ENCODE measurements around the gene VWF.

The VWF gene

DNA sequence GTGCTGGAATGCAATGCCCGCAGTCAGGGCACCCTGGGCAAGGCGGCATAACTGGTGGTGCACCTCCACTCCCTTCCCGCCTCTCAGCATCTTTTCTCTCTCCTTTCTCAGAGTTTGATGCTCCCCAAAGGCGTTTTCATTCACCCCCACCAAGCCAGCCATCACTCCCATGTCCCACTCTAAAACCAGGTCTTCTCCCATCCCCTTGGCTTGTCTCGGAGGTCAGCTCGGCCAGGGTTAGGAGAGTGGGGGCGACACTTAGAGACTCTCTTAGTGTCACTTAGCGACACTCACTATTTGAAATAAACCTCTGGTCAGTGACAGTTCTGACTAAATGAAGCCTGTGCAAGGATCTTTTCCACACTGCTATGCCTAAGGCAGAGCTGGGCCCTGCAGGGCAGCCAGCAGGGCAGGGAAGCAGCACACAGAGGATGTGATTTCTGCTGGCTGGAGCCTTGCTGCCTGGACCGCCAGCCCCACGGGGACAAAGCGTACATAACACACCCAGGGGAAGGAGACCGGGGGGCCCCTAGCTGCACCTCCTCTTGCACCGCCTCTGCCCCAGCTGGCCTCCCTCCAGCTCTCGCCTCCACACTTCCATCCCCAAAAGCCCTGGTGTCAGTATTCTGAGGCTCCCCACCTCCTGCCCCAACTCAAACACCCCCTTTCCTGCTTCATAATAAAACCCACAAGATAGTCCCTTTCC lies 64.5 kb downstream of the VWF start:
- H3K4me1 Mint-ChIP-seq (ENCODE audit: low read depth) = no peaks in the 10 kb centered on the region
- no peaks in the 10 kb centered on the region for H3K36me3 Mint-ChIP-seq (ENCODE audit: low read depth)
- H3K27me3 Mint-ChIP-seq (ENCODE audit: low read depth) = peaks cover 17% of the 10 kb centered on the region
- H3K4me3 Mint-ChIP-seq = no peak overlapping the region
- H3K27ac Mint-ChIP-seq = no peak overlapping the region
- no peaks in the 10 kb centered on the region for H3K9me3 Mint-ChIP-seq
- no peak for DNase-seq (ENCODE audit: low spot score)

- Mint-ChIP-seq H3K4me3 (no peak overlapping the region), H3K27me3 (ENCODE audit: low read depth) (peaks cover 20% of the 10 kb centered on the region), H3K27ac (no peak overlapping the region), H3K4me1 (ENCODE audit: low read depth) (no peaks in the 10 kb centered on the region), H3K9me3 (no peaks in the 10 kb centered on the region), H3K36me3 (ENCODE audit: low read depth) (no peaks in the 10 kb centered on the region)
- no peak for DNase-seq (ENCODE audit: low spot score)
Observed at GRCh38 chr12:6059221-6059620, 65.2 kb downstream of the VWF start.

DNA sequence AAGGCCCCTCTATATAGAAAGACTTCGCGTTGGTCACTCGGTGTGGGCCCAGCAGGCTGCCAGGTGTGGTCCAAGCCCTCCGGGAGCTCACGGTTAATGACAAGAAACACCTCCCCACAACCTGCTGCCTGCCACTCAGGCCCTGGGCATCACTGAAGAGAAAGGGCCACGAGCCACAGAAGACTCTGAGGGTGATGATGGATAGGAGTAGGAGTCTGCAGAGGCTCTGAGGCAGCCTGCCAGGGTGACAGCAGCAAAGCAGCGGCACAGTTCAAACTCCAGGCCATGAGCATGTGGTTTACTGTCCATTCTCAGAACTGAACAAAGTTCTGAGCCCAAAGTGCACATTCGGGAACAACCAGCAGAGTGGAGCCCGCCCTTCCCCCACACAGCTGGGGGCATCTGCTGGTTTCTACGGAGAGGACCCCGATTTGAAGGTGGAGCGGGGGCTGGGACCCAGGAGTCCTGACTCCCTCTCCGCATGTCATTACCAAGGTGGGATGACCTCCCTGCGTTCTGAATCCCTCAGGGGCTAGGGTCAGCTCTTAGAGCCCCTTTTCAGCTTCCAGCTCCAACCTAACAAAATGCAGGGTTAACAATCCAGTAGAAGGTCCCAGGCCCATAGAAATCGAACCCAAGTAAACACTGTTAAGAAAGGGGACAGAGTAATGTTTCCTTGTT lies 65.8 kb downstream of the VWF start:
- Mint-ChIP-seq H3K4me1 (ENCODE audit: low read depth) (no peaks in the 10 kb centered on the region), H3K9me3 (no peaks in the 10 kb centered on the region), H3K27ac (no peak overlapping the region), H3K4me3 (no peak overlapping the region), H3K27me3 (ENCODE audit: low read depth) (peaks cover 16% of the 10 kb centered on the region), H3K36me3 (ENCODE audit: low read depth) (no peaks in the 10 kb centered on the region)
- DNase-seq (ENCODE audit: low spot score) = no peak

GRCh38 chr12:6057700-6058099 lies 66.8 kb downstream of the VWF start:
- no peak overlapping the region for H3K27ac Mint-ChIP-seq
- no peaks in the 10 kb centered on the region for H3K36me3 Mint-ChIP-seq (ENCODE audit: low read depth)
- H3K27me3 Mint-ChIP-seq (ENCODE audit: low read depth) = peaks cover 13% of the 10 kb centered on the region
- H3K9me3 Mint-ChIP-seq = no peaks in the 10 kb centered on the region
- H3K4me1 Mint-ChIP-seq (ENCODE audit: low read depth) = no peaks in the 10 kb centered on the region
- DNase-seq (ENCODE audit: low spot score) = no peak
- no peak overlapping the region for H3K4me3 Mint-ChIP-seq

GRCh38 chr12:6056406-6057240 lies 67.8 kb downstream of the VWF start:
- H3K9me3 Mint-ChIP-seq = no peaks in the 10 kb centered on the region
- no peaks in the 10 kb centered on the region for H3K4me1 Mint-ChIP-seq (ENCODE audit: low read depth)
- no peak overlapping the region for H3K4me3 Mint-ChIP-seq
- DNase-seq (ENCODE audit: low spot score) = no peak
- peaks cover 13% of the 10 kb centered on the region for H3K27me3 Mint-ChIP-seq (ENCODE audit: low read depth)
- H3K27ac Mint-ChIP-seq = no peak overlapping the region
- H3K36me3 Mint-ChIP-seq (ENCODE audit: low read depth) = no peaks in the 10 kb centered on the region

DNA sequence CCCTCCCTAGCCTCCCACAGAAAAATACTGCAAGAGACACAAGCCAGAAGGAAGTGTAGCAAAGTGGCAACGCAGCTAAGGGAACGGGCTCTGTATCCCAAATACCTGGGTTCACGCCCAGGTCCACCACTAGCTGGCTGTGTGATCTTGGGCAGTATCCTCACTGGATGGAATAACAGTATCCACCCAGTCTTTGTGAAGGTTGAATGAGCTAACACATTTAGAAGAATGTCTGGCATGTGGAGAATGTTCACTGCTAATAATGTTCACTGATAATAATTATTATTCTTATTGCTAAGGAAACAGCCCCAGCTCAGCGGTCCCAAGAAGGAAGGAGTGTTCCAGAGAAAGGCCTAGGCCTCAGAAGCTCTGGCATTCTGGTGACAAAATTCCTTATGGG lies 70.9 kb downstream of the VWF start:
- Mint-ChIP-seq H3K27me3 (ENCODE audit: low read depth) (peaks cover 13% of the 10 kb centered on the region), H3K4me3 (no peak overlapping the region)
- no peak for DNase-seq (ENCODE audit: low spot score)

DNA sequence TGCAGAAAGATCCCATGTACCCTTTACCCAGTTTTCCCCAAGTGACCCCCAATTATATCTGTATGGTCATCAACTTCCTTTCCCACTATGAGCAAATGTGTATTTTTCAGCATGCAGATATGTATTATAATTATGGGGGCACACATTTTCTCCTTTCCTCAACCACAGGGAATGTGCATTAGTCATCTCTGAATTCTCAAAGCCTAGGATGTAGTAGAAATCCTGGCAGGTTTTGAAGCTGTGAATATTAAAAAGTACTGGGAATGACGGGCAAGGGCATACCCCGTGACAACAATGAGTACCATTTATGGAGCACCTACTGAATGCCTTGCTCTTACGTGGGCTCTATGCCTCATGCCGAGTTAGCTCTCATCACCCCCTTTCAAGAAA lies 71.5 kb downstream of the VWF start:
- Mint-ChIP-seq H3K36me3 (ENCODE audit: low read depth) (no peaks in the 10 kb centered on the region), H3K27me3 (ENCODE audit: low read depth) (peaks cover 13% of the 10 kb centered on the region), H3K4me1 (ENCODE audit: low read depth) (no peaks in the 10 kb centered on the region), H3K4me3 (no peak overlapping the region), H3K9me3 (no peaks in the 10 kb centered on the region), H3K27ac (no peak overlapping the region)
- DNase-seq (ENCODE audit: low spot score) = no peak

More for the DNA sequence above, 70.9 kb downstream of the VWF start:
- H3K27ac Mint-ChIP-seq = no peak overlapping the region
- no peaks in the 10 kb centered on the region for H3K36me3 Mint-ChIP-seq (ENCODE audit: low read depth)
- no peaks in the 10 kb centered on the region for H3K4me1 Mint-ChIP-seq (ENCODE audit: low read depth)
- H3K9me3 Mint-ChIP-seq = no peaks in the 10 kb centered on the region

DNA sequence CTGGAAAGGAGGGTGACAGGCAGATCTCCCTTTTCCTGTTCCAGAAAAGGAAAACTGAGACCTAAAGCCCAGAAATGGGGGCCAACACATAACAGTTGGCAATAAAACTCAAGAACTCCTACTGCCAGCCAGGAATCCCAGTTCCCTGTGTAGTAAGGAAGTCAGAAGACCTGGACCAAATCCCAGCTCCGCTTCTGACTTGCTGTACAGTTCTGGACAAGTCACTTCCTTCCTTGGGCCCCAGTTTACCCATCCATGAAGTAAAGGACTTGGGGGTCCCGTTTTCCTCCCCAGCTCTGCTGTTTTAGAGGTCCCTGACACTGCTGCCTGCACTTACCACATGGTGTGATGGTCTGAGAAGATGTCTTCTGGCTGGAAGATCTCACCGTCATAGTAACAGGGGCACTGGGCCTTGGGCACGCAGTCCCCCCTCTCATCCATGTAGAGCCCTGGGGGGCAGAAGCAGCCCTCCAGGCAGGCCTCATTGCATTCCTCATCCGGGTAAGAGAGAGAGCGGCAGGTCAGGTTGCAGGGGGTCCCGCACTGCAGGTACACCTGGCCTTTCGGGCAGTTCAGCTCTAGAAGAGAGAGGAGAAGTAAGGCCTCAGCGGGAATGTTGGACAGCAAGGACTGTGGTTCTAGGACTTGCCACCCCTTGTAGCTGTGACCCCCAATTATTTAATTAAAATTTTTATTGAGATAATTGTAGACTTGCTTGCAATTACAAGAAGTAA lies 72.1 kb downstream of the VWF start:
- H3K4me3 Mint-ChIP-seq = no peak overlapping the region
- H3K27me3 Mint-ChIP-seq (ENCODE audit: low read depth) = peaks cover 13% of the 10 kb centered on the region
- H3K36me3 Mint-ChIP-seq (ENCODE audit: low read depth) = no peaks in the 10 kb centered on the region
- no peaks in the 10 kb centered on the region for H3K4me1 Mint-ChIP-seq (ENCODE audit: low read depth)
- DNase-seq (ENCODE audit: low spot score) = no peak
- H3K9me3 Mint-ChIP-seq = no peaks in the 10 kb centered on the region
- no peak overlapping the region for H3K27ac Mint-ChIP-seq

DNA sequence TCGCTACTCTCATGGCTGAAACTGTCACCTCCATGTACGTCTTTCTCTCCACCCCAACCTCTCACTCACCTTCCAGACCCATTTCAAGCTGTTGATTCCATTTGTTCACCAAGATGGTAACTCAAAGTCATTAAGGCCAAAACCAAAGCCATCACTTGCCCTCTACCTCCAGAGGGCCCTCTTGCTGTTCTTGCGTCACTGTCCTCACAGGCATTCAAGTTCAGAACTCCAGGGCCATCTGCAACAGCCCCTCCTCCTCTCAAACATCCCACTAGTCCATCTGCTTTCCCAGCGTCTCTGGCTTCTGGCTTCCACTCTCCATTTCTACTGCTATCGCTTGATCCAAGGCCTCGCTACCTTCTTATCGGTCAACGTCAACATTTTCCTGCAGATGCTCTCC lies 74.5 kb downstream of the VWF start:
- Mint-ChIP-seq H3K4me3 (no peak overlapping the region), H3K36me3 (ENCODE audit: low read depth) (no peaks in the 10 kb centered on the region), H3K27me3 (ENCODE audit: low read depth) (peaks cover 3% of the 10 kb centered on the region), H3K4me1 (ENCODE audit: low read depth) (no peaks in the 10 kb centered on the region), H3K27ac (no peak overlapping the region), H3K9me3 (no peaks in the 10 kb centered on the region)
- DNase-seq (ENCODE audit: low spot score) = no peak

DNA sequence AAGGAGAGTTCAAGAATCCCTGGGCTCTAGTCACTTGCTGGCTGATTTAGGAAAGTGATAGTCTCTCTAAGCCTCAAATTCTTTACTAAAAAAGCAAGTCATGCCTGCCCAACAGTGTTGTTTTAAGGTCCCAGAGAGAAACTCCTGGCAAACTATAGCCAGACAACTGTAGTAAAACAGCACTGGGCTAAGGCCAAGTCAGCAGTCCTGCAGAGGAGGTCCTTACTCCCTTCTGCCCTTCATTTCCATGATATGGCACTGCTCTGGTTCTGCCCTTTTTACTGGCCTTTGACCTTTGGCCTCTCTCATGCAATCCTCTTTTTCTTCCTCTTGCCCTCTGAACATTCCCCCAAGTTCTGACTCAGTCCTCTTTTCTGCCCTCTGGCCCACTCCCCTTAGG lies 74.9 kb downstream of the VWF start:
- H3K36me3 Mint-ChIP-seq (ENCODE audit: low read depth) = no peaks in the 10 kb centered on the region
- H3K9me3 Mint-ChIP-seq = no peaks in the 10 kb centered on the region
- DNase-seq (ENCODE audit: low spot score) = no peak
- H3K4me3 Mint-ChIP-seq = no peak overlapping the region
- H3K4me1 Mint-ChIP-seq (ENCODE audit: low read depth) = no peaks in the 10 kb centered on the region
- no peaks in the 10 kb centered on the region for H3K27me3 Mint-ChIP-seq (ENCODE audit: low read depth)
- H3K27ac Mint-ChIP-seq = no peak overlapping the region

- Mint-ChIP-seq H3K27ac (no peak overlapping the region), H3K4me1 (ENCODE audit: low read depth) (no peaks in the 10 kb centered on the region), H3K4me3 (no peak overlapping the region), H3K27me3 (ENCODE audit: low read depth) (no peaks in the 10 kb centered on the region), H3K36me3 (ENCODE audit: low read depth) (no peaks in the 10 kb centered on the region), H3K9me3 (no peaks in the 10 kb centered on the region)
- DNase-seq (ENCODE audit: low spot score) = no peak
Observed at GRCh38 chr12:6047249-6048237, 76.9 kb downstream of the VWF start.

GRCh38 chr12:6046511-6047180 lies 77.8 kb downstream of the VWF start:
- DNase-seq (ENCODE audit: low spot score) = no peak
- Mint-ChIP-seq H3K27me3 (ENCODE audit: low read depth) (no peaks in the 10 kb centered on the region), H3K4me1 (ENCODE audit: low read depth) (no peaks in the 10 kb centered on the region), H3K9me3 (no peaks in the 10 kb centered on the region), H3K36me3 (ENCODE audit: low read depth) (no peaks in the 10 kb centered on the region), H3K27ac (no peak overlapping the region), H3K4me3 (no peak overlapping the region)

Data from T-helper 2 cell treated with Interferon-gamma antibody and Interleukin-4, amounts not matched to agents 5 μg/mL and 100 μg/mL, for 36 hours (primary cell).